Ramos (cell line): ENCODE measurements around the gene ASCC3.

Experiments used
- in situ Hi-C: fragments of 300-500 bp; cut with MboI; formaldehyde crosslinking; loops from one replicate; pipeline ENCODE4 v1.14.3; 2022; ENCODE audit warnings: low sequenced_read_pairs; ENCODE audit not compliant: unreplicated experiment

ASCC3 gene

GRCh38 chr6:100461278-100461916 lies 419.7 kb downstream of the ASCC3 start:
- in situ Hi-C loops: no loop called here

GRCh38 chr6:100460650-100461204 lies 420.4 kb downstream of the ASCC3 start:
- in situ Hi-C loops: no loop called here

GRCh38 chr6:100459592-100460184 lies 421.4 kb downstream of the ASCC3 start:
- in situ Hi-C loops: no loop called here

GRCh38 chr6:100458841-100459591 lies 422.1 kb downstream of the ASCC3 start:
- in situ Hi-C loops: no loop called here
